Endothelial cell of umbilical vein (primary cell): ENCODE measurements around the gene ZNF701. TPM values are rescaled to one million over a fixed set of nuclear protein-coding genes. Genes with fewer than 3 reads are reported as not detected.

Experiments used
- BruUV-seq: library from RNA; stranded (reverse); fragments of 400-500 nt; replicated peaks from 2 replicates; lab custom pipeline; 2021; lab: Mats Ljungman, UMichigan
- CTCF ChIA-PET: fragments of 300-600, 350-600 bp; sonication (Branson Sonifier 250); formaldehyde crosslinking; loops from one replicate; lab custom pipeline; 2021; ENCODE audit warnings: antibody characterized with exemption, inconsistent platforms; lab: Charles Lee
- POLR2A ChIA-PET: fragments of 300-600, 350-600 bp; sonication (Branson Sonifier 250); formaldehyde crosslinking; loops from one replicate; lab custom pipeline; 2021; ENCODE audit warnings: antibody characterized with exemption, inconsistent platforms; lab: Charles Lee
- DNase-seq: peaks from one replicate; pipeline ENCODE4 v3.0.0-alpha.2; 2011; ENCODE audit warnings: low read depth, low spot score
- FAIRE-seq: peaks from 2 replicates; lab custom pipeline; 2011; peaks lifted over from hg19 to GRCh38; lab: Jason Lieb, UNC
- H2AFZ ChIP-seq: 2 replicates; pipeline ENCODE4 v1.6.0; 2012; ENCODE audit warnings: low read depth, low read length, control low read depth, inconsistent platforms
- H3K27ac ChIP-seq: 2 replicates; pipeline ENCODE4 v1.5.1; 2011; ENCODE audit warnings: low read depth, mild to moderate bottlenecking, control low read depth, low read length, moderate library complexity; ENCODE audit not compliant: insufficient read depth
- H3K27me3 ChIP-seq, 2 experiments: 2 replicates each; pipeline versions ENCODE4 v1.6.0 to v1.6.1; 2011; ENCODE audit warnings: low read length in 2 of 2, mixed read lengths in 1 of 2; ENCODE audit not compliant: control insufficient read depth in 2 of 2, insufficient read depth in 2 of 2
- H3K36me3 ChIP-seq, 2 experiments: 2 replicates in 1 of 2; 3 replicates in 1 of 2; pipeline ENCODE4 v1.5.1; 2011; ENCODE audit warnings: low read length in 2 of 2, mild to moderate bottlenecking in 1 of 2, moderate library complexity in 1 of 2; ENCODE audit not compliant: control insufficient read depth in 2 of 2, insufficient read depth in 2 of 2; ENCODE audit errors: extremely low read depth in 1 of 2
- H3K4me1 ChIP-seq: 3 replicates; pipeline ENCODE4 v1.5.1; 2011; ENCODE audit warnings: mild to moderate bottlenecking, low read length; ENCODE audit not compliant: control insufficient read depth, insufficient read depth; ENCODE audit errors: extremely low read depth
- H3K4me2 ChIP-seq: 2 replicates; pipeline ENCODE4 v1.6.1; 2011; ENCODE audit warnings: low read length, control low read depth, mixed read lengths; ENCODE audit not compliant: insufficient read depth
- H3K4me3 ChIP-seq, 3 experiments: fragments of 200-600 bp in 1 of 3; sonication (generic), shearing (Covaris generic) in 1 of 3; replicated peaks in 1 of 3; 2 replicates each; pipeline ENCODE4 v1.5.1; 2011 to 2016; ENCODE audit warnings: control low read depth in 3 of 3, low read length in 3 of 3, mild to moderate bottlenecking in 2 of 3, inconsistent platforms in 1 of 3, low read depth in 1 of 3, moderate library complexity in 1 of 3; ENCODE audit not compliant: insufficient read depth in 1 of 3
- H3K79me2 ChIP-seq: 2 replicates; pipeline ENCODE4 v1.6.0; 2012; ENCODE audit warnings: low read length, inconsistent platforms; ENCODE audit not compliant: control insufficient read depth, insufficient read depth
- H3K9ac ChIP-seq: replicated peaks from 2 replicates; pipeline ENCODE3; 2011; ENCODE audit warnings: low read length, control low read depth; ENCODE audit not compliant: insufficient read depth; ENCODE audit errors: extremely low read depth
- H3K9me1 ChIP-seq: replicated peaks from 3 replicates; pipeline ENCODE4 v1.6.0; 2011; ENCODE audit warnings: mild to moderate bottlenecking, low read length; ENCODE audit not compliant: control insufficient read depth, insufficient read depth; ENCODE audit errors: extremely low read depth
- H3K9me3 ChIP-seq: replicated peaks from 2 replicates; pipeline ENCODE4 v1.5.1; 2012; ENCODE audit warnings: low read length, inconsistent platforms; ENCODE audit not compliant: control insufficient read depth, insufficient read depth
- H4K20me1 ChIP-seq: replicated peaks from 2 replicates; pipeline ENCODE3; 2011; ENCODE audit warnings: mild to moderate bottlenecking, low read length; ENCODE audit not compliant: control insufficient read depth, insufficient read depth; ENCODE audit errors: extremely low read depth
- POLR2A ChIP-seq: IDR thresholded peaks from 2 replicates; pipeline ENCODE4 v1.6.1; 2012; ENCODE audit warnings: low read depth, mild to moderate bottlenecking, control low read depth, low read length
- dilution Hi-C: fragments of 300-500 bp; cut with MboI; formaldehyde crosslinking; loops from one replicate; pipeline ENCODE4 v1.15.0; 2019; ENCODE audit warnings: low sequenced_read_pairs; ENCODE audit not compliant: extremely low pct_ligation_motif_present
- intact Hi-C: fragments of 100-400 bp; cut with micrococcal nuclease; formaldehyde crosslinking; loops from one replicate; pipeline ENCODE4 v1.10.0; 2022
- polyA plus RNA-seq, 4 experiments: library from polyadenylated mRNA; depleted of rRNA in 3 of 4; stranded (reverse) in 3 of 4; unstranded in 1 of 4; fragments of >200 nt; gene quantifications; 2 replicates each; pipeline versions ENCODE4 v1.2.1 to v1.2.3, GENCODE V29; 2011 to 2012; ENCODE audit warnings: missing spikeins in 1 of 4
- small RNA-seq: library from RNA; depleted of rRNA; stranded (forward); fragments of <200 nt; gene quantifications from one replicate; pipeline ENCODE3, GENCODE V24; 2012; ENCODE audit warnings: low replicate concordance, low read depth; ENCODE audit not compliant: insufficient read depth, insufficient read length
- total RNA-seq: library from RNA; stranded (reverse); gene quantifications from 2 replicates; pipeline ENCODE4 v1.2.3, GENCODE V29; 2021

The ZNF701 gene
- total and polyA plus RNA-seq, 2 donors (not counting 3 experiments of a cell fraction or from before 2014, with no cell fraction given) = 4.4 to 12.1 TPM

- Histone ChIP-seq H4K20me1 (no peaks in the 10 kb centered on the region), H3K36me3 (no peaks in the 10 kb centered on the region), H3K27me3 (no peaks in the 10 kb centered on the region), H3K9me3 (no peaks in the 10 kb centered on the region), H3K9ac (no peak overlapping the region), H3K4me3 (no peak overlapping the region), H3K4me2 (no peak overlapping the region), H3K9me1 (no peaks in the 10 kb centered on the region), H2AFZ (no peak overlapping the region), H3K27ac (no peak overlapping the region), H3K4me1 (peaks cover 10% of the 10 kb centered on the region), H3K79me2 (no peaks in the 10 kb centered on the region)
- FAIRE-seq (no peak), DNase-seq (no peak)
- intact Hi-C loops (no loop called here), dilution Hi-C loops (no loop called here)
- ChIA-PET POLR2A (no interaction called here), CTCF (no interaction called here)
- no peak for TF ChIP-seq POLR2A
- no TSS peak for BruUV-seq
These were observed 65.9 kb downstream of the ZNF701 start for GRCh38 chr19:52635786-52636570.

Small RNA genes lying within 50 kb of the gene (small RNA-seq; reads per million reads assigned to genes)
- gene RPL39P34 = not detected

Other genes with a start within 250 kb of the ZNF701 start
- gene ZNF610, start 234.0 kb upstream of the ZNF701 start, total RNA-seq = 0.97 and 1.1 TPM in 2 replicates
- gene ZNF610, start 234.0 kb upstream of the ZNF701 start, polyA plus RNA-seq = 1.3 and 1.7 TPM in 2 replicates
- 7.9 and 11.0 TPM in 2 replicates for gene ZNF880, start 200.4 kb upstream of the ZNF701 start, total RNA-seq
- 8.3 and 10.7 TPM in 2 replicates for gene ZNF880, start 200.4 kb upstream of the ZNF701 start, polyA plus RNA-seq
- 11.3 and 16.1 TPM in 2 replicates for gene ZNF528, start 172.4 kb upstream of the ZNF701 start, total RNA-seq
- 5.3 and 6.2 TPM in 2 replicates for gene ZNF528, start 172.4 kb upstream of the ZNF701 start, polyA plus RNA-seq
- not detected in 2 replicates for gene ZNF534, start 141.1 kb upstream of the ZNF701 start, total RNA-seq
- not detected in 2 replicates for gene ZNF534, start 141.1 kb upstream of the ZNF701 start, polyA plus RNA-seq
- gene ZNF578, start 116.7 kb upstream of the ZNF701 start, total RNA-seq = 0.85 and 1.00 TPM in 2 replicates
- 0.40 and 0.46 TPM in 2 replicates for gene ZNF578, start 116.7 kb upstream of the ZNF701 start, polyA plus RNA-seq
- 13.6 and 15.2 TPM in 2 replicates for gene ZNF808, start 42.6 kb upstream of the ZNF701 start, total RNA-seq
- 1.8 and 1.9 TPM in 2 replicates for gene ZNF808, start 42.6 kb upstream of the ZNF701 start, polyA plus RNA-seq
- 39.3 and 41.4 TPM in 2 replicates for gene ZNF83, start 68.1 kb downstream of the ZNF701 start, total RNA-seq
- gene ZNF83, start 68.1 kb downstream of the ZNF701 start, polyA plus RNA-seq = 29.6 and 32.3 TPM in 2 replicates
- 20.0 and 24.2 TPM in 2 replicates for gene ZNF611, start 164.8 kb downstream of the ZNF701 start, total RNA-seq
- gene ZNF611, start 164.8 kb downstream of the ZNF701 start, polyA plus RNA-seq = 2.5 and 3.1 TPM in 2 replicates
- 5.2 and 7.9 TPM in 2 replicates for gene ZNF600, start 216.5 kb downstream of the ZNF701 start, total RNA-seq
- 5.8 and 7.2 TPM in 2 replicates for gene ZNF600, start 216.5 kb downstream of the ZNF701 start, polyA plus RNA-seq